Measurements from ENCODE around the gene SLC16A4. TPM values are rescaled to one million over a fixed set of nuclear protein-coding genes. Genes with fewer than 3 reads are reported as not detected.

SLC16A4 gene
- total RNA-seq, 1 donor from 2014 or later, result 17.0 TPM

DNA sequence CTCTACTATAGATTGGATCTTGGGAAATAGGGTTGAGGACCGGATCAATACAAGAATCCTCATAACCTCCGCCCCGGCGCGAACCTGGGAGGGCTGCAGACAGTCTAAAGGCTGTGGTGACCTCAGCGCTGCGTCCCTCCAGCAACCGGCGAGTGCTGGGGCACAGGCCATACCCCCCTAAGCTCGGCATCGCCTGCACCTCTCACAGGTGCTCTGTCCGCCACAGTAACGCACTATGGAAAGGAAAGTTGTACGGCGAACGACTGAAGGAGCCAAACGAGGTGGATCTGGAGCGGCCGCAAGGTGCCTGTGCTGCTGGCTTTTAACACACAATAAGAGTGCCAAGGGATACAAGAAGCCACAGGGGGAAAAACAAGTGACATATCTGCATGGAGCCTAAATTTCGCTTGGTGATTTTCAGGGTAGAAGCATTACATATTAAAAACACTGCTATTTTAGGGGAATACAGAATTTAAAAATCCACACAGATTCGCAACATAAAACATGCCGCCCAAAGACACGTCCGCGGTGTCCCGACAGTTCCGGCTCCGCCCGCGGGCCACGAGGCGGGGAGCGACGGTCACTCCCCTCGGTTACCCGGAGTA lies 53.0 kb downstream of the SLC16A4 start:
- peaks cover 8% of the 10 kb centered on the region for H3K36me3 Mint-ChIP-seq (ENCODE audit: low read depth)
- H3K27me3 Mint-ChIP-seq (ENCODE audit: low read depth), result no peaks in the 10 kb centered on the region
- H3K4me3 Mint-ChIP-seq (ENCODE audit: unreplicated experiment), result no peak overlapping the region
- H3K4me1 Mint-ChIP-seq (ENCODE audit: low read depth), result peaks cover 37% of the 10 kb centered on the region
- TF ChIP-seq, protein P1, sequence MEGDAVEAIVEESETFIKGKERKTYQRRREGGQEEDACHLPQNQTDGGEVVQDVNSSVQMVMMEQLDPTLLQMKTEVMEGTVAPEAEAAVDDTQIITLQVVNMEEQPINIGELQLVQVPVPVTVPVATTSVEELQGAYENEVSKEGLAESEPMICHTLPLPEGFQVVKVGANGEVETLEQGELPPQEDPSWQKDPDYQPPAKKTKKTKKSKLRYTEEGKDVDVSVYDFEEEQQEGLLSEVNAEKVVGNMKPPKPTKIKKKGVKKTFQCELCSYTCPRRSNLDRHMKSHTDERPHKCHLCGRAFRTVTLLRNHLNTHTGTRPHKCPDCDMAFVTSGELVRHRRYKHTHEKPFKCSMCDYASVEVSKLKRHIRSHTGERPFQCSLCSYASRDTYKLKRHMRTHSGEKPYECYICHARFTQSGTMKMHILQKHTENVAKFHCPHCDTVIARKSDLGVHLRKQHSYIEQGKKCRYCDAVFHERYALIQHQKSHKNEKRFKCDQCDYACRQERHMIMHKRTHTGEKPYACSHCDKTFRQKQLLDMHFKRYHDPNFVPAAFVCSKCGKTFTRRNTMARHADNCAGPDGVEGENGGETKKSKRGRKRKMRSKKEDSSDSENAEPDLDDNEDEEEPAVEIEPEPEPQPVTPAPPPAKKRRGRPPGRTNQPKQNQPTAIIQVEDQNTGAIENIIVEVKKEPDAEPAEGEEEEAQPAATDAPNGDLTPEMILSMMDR (IDR thresholded peaks at IDR 0.05), result no peak
- H3K27ac Mint-ChIP-seq (ENCODE audit: unreplicated experiment), result peak overlapping the region; percentile 93
- no peak for DNase-seq (ENCODE audit: low spot score)
- H3K9me3 Mint-ChIP-seq (ENCODE audit: low read depth), result no peaks in the 10 kb centered on the region

DNA sequence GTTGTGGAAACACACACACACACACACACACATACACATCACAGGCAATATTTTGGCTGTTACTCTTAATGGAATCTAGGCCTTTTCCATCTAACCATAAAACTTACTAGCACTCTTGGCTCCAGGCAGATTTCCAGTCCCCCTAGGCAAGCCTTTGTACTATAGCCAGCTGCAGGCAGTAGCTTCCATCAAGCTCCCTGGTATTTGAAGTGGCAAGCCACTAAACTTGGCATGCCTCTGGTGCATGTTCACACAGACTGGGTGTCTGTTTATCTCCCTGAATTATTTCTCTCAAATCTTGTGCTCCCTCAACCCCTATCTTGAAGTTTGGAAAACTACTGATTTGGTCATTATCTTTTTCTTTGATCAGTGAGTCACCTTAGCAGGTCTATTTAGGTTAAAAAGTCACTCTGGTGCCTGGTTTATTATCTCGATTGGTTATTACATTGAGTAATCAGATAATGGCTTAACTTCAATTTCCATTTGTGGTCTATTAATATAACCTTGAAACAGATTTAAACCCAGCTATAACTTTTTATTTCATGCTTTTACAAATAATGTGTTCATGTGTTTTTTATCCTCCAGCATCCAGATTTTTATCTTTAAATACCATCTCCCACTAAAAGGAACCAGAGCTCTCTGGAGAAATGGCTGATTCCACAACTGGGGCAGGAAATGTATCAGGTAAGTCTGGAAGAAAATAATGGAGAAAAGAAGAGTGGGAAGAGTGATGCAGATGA lies 54.4 kb downstream of the SLC16A4 start:
- Mint-ChIP-seq H3K27ac (ENCODE audit: unreplicated experiment) (peak overlapping the region; percentile 10), H3K4me1 (ENCODE audit: low read depth) (peaks cover 24% of the 10 kb centered on the region), H3K36me3 (ENCODE audit: low read depth) (peaks cover 6% of the 10 kb centered on the region), H3K27me3 (ENCODE audit: low read depth) (no peaks in the 10 kb centered on the region), H3K9me3 (ENCODE audit: low read depth) (no peaks in the 10 kb centered on the region), H3K4me3 (ENCODE audit: unreplicated experiment) (peak overlapping the region; percentile 21)
- no peak for DNase-seq (ENCODE audit: low spot score)
- TF ChIP-seq, protein P1 (IDR thresholded peaks at IDR 0.05), result no peak

DNA sequence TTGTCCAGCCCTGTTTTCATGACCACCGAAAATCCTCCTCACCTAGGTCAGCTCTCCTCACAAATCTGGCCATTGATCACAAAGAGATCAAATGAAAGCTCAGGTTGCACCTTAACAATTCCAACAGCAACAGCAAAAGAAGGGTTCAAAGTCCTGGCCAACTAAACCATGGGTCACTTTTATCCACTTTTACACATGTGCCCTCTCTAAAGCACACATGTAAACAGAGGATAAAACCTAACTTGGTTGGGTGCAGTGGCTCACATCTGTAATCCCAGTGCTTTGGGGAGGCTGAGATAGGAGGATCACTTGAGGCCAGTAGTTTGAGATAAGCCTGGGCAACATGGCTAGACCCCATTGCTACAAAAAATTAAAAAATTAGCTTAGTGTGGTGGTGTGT lies 55.6 kb downstream of the SLC16A4 start:
- H3K27ac Mint-ChIP-seq (ENCODE audit: unreplicated experiment), result no peak overlapping the region
- DNase-seq (ENCODE audit: low spot score), result no peak
- no peaks in the 10 kb centered on the region for H3K27me3 Mint-ChIP-seq (ENCODE audit: low read depth)
- TF ChIP-seq, protein P1 (IDR thresholded peaks at IDR 0.05), result no peak
- peaks cover 12% of the 10 kb centered on the region for H3K4me1 Mint-ChIP-seq (ENCODE audit: low read depth)
- no peaks in the 10 kb centered on the region for H3K9me3 Mint-ChIP-seq (ENCODE audit: low read depth)
- no peak overlapping the region for H3K4me3 Mint-ChIP-seq (ENCODE audit: unreplicated experiment)
- H3K36me3 Mint-ChIP-seq (ENCODE audit: low read depth), result peaks cover 2% of the 10 kb centered on the region

DNA sequence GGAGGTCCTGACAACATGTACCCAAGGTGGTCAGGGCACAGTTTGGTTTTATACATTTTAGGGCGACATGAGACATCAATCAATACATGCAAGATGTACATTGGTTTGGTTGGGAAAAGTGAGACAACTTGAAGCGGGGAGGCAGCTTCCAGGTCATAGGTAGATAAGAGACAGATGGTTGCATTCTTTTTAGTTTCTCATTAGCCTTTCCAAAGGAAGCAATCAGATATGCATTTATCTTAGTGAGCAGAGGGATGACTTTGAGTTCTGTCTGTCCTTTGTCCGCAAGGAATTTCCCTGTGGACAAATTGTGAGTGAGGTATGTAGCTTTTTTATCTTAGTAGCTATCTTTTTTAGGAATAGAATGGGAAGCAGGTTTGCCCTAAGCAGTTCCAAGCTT lies 62.1 kb downstream of the SLC16A4 start:
- no peak overlapping the region for H3K27ac Mint-ChIP-seq (ENCODE audit: unreplicated experiment)
- H3K27me3 Mint-ChIP-seq (ENCODE audit: low read depth), result no peaks in the 10 kb centered on the region
- DNase-seq (ENCODE audit: low spot score), result no peak
- no peak overlapping the region for H3K4me3 Mint-ChIP-seq (ENCODE audit: unreplicated experiment)
- peaks cover 5% of the 10 kb centered on the region for H3K9me3 Mint-ChIP-seq (ENCODE audit: low read depth)
- peaks cover under 1% of the 10 kb centered on the region for H3K36me3 Mint-ChIP-seq (ENCODE audit: low read depth)
- TF ChIP-seq, protein P1 (IDR thresholded peaks at IDR 0.05), result no peak
- H3K4me1 Mint-ChIP-seq (ENCODE audit: low read depth), result no peaks in the 10 kb centered on the region

DNA sequence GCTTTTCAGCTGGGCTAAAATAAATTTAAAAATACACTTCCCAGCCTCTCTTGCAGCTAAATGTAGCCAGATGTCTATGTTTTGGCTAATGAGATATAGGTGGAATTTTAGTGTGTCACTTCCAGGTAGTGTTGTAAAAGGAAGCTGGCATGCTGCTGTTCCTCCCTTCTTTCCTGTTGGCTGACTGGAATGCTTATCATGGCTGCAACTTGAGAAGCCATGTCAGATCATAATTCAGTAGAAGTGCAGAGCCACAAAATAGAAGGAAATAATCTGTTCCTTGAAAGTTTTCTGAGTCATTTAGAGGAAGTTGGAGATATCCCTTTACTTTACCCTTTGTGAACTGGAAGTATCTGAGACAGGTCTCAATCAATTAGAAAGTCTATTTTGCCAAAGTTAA lies 62.6 kb downstream of the SLC16A4 start:
- TF ChIP-seq, protein P1 (IDR thresholded peaks at IDR 0.05), result no peak
- Mint-ChIP-seq H3K4me1 (ENCODE audit: low read depth) (no peaks in the 10 kb centered on the region), H3K4me3 (ENCODE audit: unreplicated experiment) (no peak overlapping the region), H3K27me3 (ENCODE audit: low read depth) (no peaks in the 10 kb centered on the region), H3K9me3 (ENCODE audit: low read depth) (peaks cover 5% of the 10 kb centered on the region), H3K36me3 (ENCODE audit: low read depth) (peaks cover 2% of the 10 kb centered on the region), H3K27ac (ENCODE audit: unreplicated experiment) (no peak overlapping the region)
- no peak for DNase-seq (ENCODE audit: low spot score)
